H1 (cell line): ENCODE results near the gene SLC22A3. TPM values are rescaled to one million over a fixed set of nuclear protein-coding genes. Genes with fewer than 3 reads are reported as not detected.

ENCODE experiments used
- CHD2 ChIP-seq: IDR thresholded peaks from 2 replicates; pipeline ENCODE4 v1.6.1; 2012; ENCODE audit warnings: low read length, improper control_type of control experiment
- SAP30 ChIP-seq: fragments of 300-600 bp; sonication (generic); IDR thresholded peaks from 2 replicates; pipeline ENCODE4 v1.7.1; 2012; ENCODE audit warnings: low read length, moderate library complexity, mild to moderate bottlenecking, inconsistent platforms; ENCODE audit not compliant: insufficient read depth, insufficient replicate concordance
- TBP ChIP-seq: IDR thresholded peaks from 2 replicates; pipeline ENCODE4 v1.6.1; 2011; ENCODE audit warnings: low read depth, low read length, improper control_type of control experiment
- polyA plus RNA-seq, 7 experiments: library from polyadenylated mRNA; depleted of rRNA in 3 of 7; stranded (reverse) in 5 of 7; unstranded in 2 of 7; fragments of >200 nt in 5 of 7; fragments of 200-250 nt in 2 of 7; gene quantifications; 1 replicate in 5 of 7; 2 replicates in 1 of 7; 4 replicates in 1 of 7; pipeline versions ENCODE4 v1.2.1 to v1.2.3, GENCODE V29; 2011 to 2013; ENCODE audit warnings: missing spikeins in 2 of 7, mixed read lengths in 2 of 7
- total RNA-seq: library from RNA; stranded (reverse); fragmentation: NEBNext Ultra II Directional; extraction: Animal tissue kit (Norgen Biotek cat#: 25700); gene quantifications from 2 replicates; pipeline ENCODE4 v1.2.1, GENCODE V29; 2021
- TF ChIP-seq, protein P1 (sequence below): IDR thresholded peaks from 2 replicates; pipeline ENCODE4 v1.6.1; 2012; ENCODE audit warnings: inconsistent platforms
- TF ChIP-seq, protein P2 (sequence below): IDR thresholded peaks from 2 replicates; pipeline ENCODE4 v1.6.1; 2012; ENCODE audit warnings: low read length, inconsistent platforms

The SLC22A3 gene
- total and polyA plus RNA-seq, 2 of the 8 experiments (the other 6 are each of a cell fraction or from before 2014, with no cell fraction given) = 1.0 to 2.9 TPM

- TF ChIP-seq, protein P1, sequence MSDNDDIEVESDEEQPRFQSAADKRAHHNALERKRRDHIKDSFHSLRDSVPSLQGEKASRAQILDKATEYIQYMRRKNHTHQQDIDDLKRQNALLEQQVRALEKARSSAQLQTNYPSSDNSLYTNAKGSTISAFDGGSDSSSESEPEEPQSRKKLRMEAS = no peak
- no peak for TF ChIP-seq TBP
- TF ChIP-seq, protein P2, sequence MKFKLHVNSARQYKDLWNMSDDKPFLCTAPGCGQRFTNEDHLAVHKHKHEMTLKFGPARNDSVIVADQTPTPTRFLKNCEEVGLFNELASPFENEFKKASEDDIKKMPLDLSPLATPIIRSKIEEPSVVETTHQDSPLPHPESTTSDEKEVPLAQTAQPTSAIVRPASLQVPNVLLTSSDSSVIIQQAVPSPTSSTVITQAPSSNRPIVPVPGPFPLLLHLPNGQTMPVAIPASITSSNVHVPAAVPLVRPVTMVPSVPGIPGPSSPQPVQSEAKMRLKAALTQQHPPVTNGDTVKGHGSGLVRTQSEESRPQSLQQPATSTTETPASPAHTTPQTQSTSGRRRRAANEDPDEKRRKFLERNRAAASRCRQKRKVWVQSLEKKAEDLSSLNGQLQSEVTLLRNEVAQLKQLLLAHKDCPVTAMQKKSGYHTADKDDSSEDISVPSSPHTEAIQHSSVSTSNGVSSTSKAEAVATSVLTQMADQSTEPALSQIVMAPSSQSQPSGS = no peak
- no peak for TF ChIP-seq SAP30
- no peak for TF ChIP-seq CHD2
Observed at GRCh38 chr6:160462551-160463109, 114.5 kb downstream of the SLC22A3 start (continued).
